ENCODE measurements around the gene SALL4.
"Not testable (repeated sequence)": the region's sequence is repeated elsewhere in the genome, so short reads cannot be mapped to it uniquely, and the experiment has no call there.

SALL4 gene

GRCh38 chr20:51802170-51802751 lies at the start of gene SALL4:
TSS of gene SALL4 (minus strand) at chr20:51802521. CDS start at chr20:51802408, 113 bp downstream.
- no peaks in the 10 kb centered on the region for H3K4me1 Mint-ChIP-seq (ENCODE audit: low read depth)
- no peak within 1 kb of the TSS for H3K4me3 Mint-ChIP-seq
- H3K36me3 Mint-ChIP-seq (ENCODE audit: low read depth), result no peaks in the 10 kb centered on the region
- no peak within 1 kb of the TSS for H3K27ac Mint-ChIP-seq
- peaks cover 68% of the 10 kb centered on the region for H3K27me3 Mint-ChIP-seq (ENCODE audit: low read depth)
- no peak for DNase-seq (ENCODE audit: low spot score)
- H3K9me3 Mint-ChIP-seq, result no peaks in the 10 kb centered on the region

- DNase-seq (ENCODE audit: low spot score), result no peak
- Mint-ChIP-seq H3K4me3 (no peak overlapping the region), H3K36me3 (ENCODE audit: low read depth) (no peaks in the 10 kb centered on the region), H3K9me3 (no peaks in the 10 kb centered on the region), H3K27me3 (ENCODE audit: low read depth) (no peaks in the 10 kb centered on the region), H3K4me1 (ENCODE audit: low read depth) (no peaks in the 10 kb centered on the region), H3K27ac (no peak overlapping the region)
These were observed 46.0 kb upstream of the SALL4 start for GRCh38 chr20:51848346-51848745.

GRCh38 chr20:51840865-51841264 lies 38.5 kb upstream of the SALL4 start:
- no peak overlapping the region for H3K27ac Mint-ChIP-seq
- no peaks in the 10 kb centered on the region for H3K27me3 Mint-ChIP-seq (ENCODE audit: low read depth)
- H3K4me3 Mint-ChIP-seq, result no peak overlapping the region
- H3K4me1 Mint-ChIP-seq (ENCODE audit: low read depth), result no peaks in the 10 kb centered on the region
- H3K9me3 Mint-ChIP-seq, result no peaks in the 10 kb centered on the region
- DNase-seq (ENCODE audit: low spot score), result no peak
- no peaks in the 10 kb centered on the region for H3K36me3 Mint-ChIP-seq (ENCODE audit: low read depth)

GRCh38 chr20:51837876-51838420 lies 35.6 kb upstream of the SALL4 start:
- Mint-ChIP-seq H3K27ac (no peak overlapping the region), H3K4me1 (ENCODE audit: low read depth) (no peaks in the 10 kb centered on the region), H3K4me3 (no peak overlapping the region), H3K36me3 (ENCODE audit: low read depth) (no peaks in the 10 kb centered on the region), H3K9me3 (no peaks in the 10 kb centered on the region), H3K27me3 (ENCODE audit: low read depth) (no peaks in the 10 kb centered on the region)
- no peak for DNase-seq (ENCODE audit: low spot score)

- no peak overlapping the region for H3K27ac Mint-ChIP-seq
- no peak for DNase-seq (ENCODE audit: low spot score)
- H3K9me3 Mint-ChIP-seq, result no peaks in the 10 kb centered on the region
- H3K27me3 Mint-ChIP-seq (ENCODE audit: low read depth), result no peaks in the 10 kb centered on the region
- H3K36me3 Mint-ChIP-seq (ENCODE audit: low read depth), result no peaks in the 10 kb centered on the region
- no peak overlapping the region for H3K4me3 Mint-ChIP-seq
- no peaks in the 10 kb centered on the region for H3K4me1 Mint-ChIP-seq (ENCODE audit: low read depth)
These were observed 35.1 kb upstream of the SALL4 start for GRCh38 chr20:51837436-51837835.

- Mint-ChIP-seq H3K27me3 (ENCODE audit: low read depth) (peaks cover 2% of the 10 kb centered on the region), H3K4me3 (no peak overlapping the region), H3K4me1 (ENCODE audit: low read depth) (no peaks in the 10 kb centered on the region), H3K9me3 (no peaks in the 10 kb centered on the region), H3K27ac (no peak overlapping the region), H3K36me3 (ENCODE audit: low read depth) (no peaks in the 10 kb centered on the region)
- DNase-seq (ENCODE audit: low spot score), result no peak
These were observed 31.0 kb upstream of the SALL4 start for GRCh38 chr20:51833326-51833725.

- Mint-ChIP-seq H3K9me3 (no peaks in the 10 kb centered on the region), H3K4me1 (ENCODE audit: low read depth) (no peaks in the 10 kb centered on the region), H3K27me3 (ENCODE audit: low read depth) (peaks cover 2% of the 10 kb centered on the region), H3K36me3 (ENCODE audit: low read depth) (no peaks in the 10 kb centered on the region), H3K4me3 (no peak overlapping the region), H3K27ac (no peak overlapping the region)
- no peak for DNase-seq (ENCODE audit: low spot score)
These were observed 30.0 kb upstream of the SALL4 start for GRCh38 chr20:51832276-51832675.

- DNase-seq (ENCODE audit: low spot score), result no peak
- no peaks in the 10 kb centered on the region for H3K36me3 Mint-ChIP-seq (ENCODE audit: low read depth)
These were observed 29.5 kb upstream of the SALL4 start for GRCh38 chr20:51831866-51832265.

GRCh38 chr20:51830538-51830937 lies 28.2 kb upstream of the SALL4 start:
- H3K4me1 Mint-ChIP-seq (ENCODE audit: low read depth), result no peaks in the 10 kb centered on the region
- no peak overlapping the region for H3K27ac Mint-ChIP-seq
- no peak for DNase-seq (ENCODE audit: low spot score)
- peaks cover 2% of the 10 kb centered on the region for H3K27me3 Mint-ChIP-seq (ENCODE audit: low read depth)
- H3K4me3 Mint-ChIP-seq, result no peak overlapping the region
- H3K9me3 Mint-ChIP-seq, result no peaks in the 10 kb centered on the region
- H3K36me3 Mint-ChIP-seq (ENCODE audit: low read depth), result no peaks in the 10 kb centered on the region

More at GRCh38 chr20:51831866-51832265, 29.5 kb upstream of the SALL4 start:
- Mint-ChIP-seq H3K4me1 (ENCODE audit: low read depth) (no peaks in the 10 kb centered on the region), H3K27me3 (ENCODE audit: low read depth) (peaks cover 2% of the 10 kb centered on the region), H3K4me3 (no peak overlapping the region), H3K27ac (no peak overlapping the region), H3K9me3 (no peaks in the 10 kb centered on the region)

- Mint-ChIP-seq H3K4me1 (ENCODE audit: low read depth) (no peaks in the 10 kb centered on the region), H3K27me3 (ENCODE audit: low read depth) (peaks cover 2% of the 10 kb centered on the region), H3K27ac (no peak overlapping the region), H3K4me3 (no peak overlapping the region), H3K9me3 (no peaks in the 10 kb centered on the region), H3K36me3 (ENCODE audit: low read depth) (no peaks in the 10 kb centered on the region)
- no peak for DNase-seq (ENCODE audit: low spot score)
These were observed 26.4 kb upstream of the SALL4 start for GRCh38 chr20:51828762-51829161.

GRCh38 chr20:51826372-51826771 lies 24.1 kb upstream of the SALL4 start:
- H3K27ac Mint-ChIP-seq, result no peak overlapping the region
- peaks cover 2% of the 10 kb centered on the region for H3K27me3 Mint-ChIP-seq (ENCODE audit: low read depth)
- no peaks in the 10 kb centered on the region for H3K4me1 Mint-ChIP-seq (ENCODE audit: low read depth)
- no peak overlapping the region for H3K4me3 Mint-ChIP-seq
- no peaks in the 10 kb centered on the region for H3K36me3 Mint-ChIP-seq (ENCODE audit: low read depth)
- no peak for DNase-seq (ENCODE audit: low spot score)
- no peaks in the 10 kb centered on the region for H3K9me3 Mint-ChIP-seq

GRCh38 chr20:51818479-51819008 lies 16.2 kb upstream of the SALL4 start:
- H3K9me3 Mint-ChIP-seq, result no peaks in the 10 kb centered on the region
- no peak for DNase-seq (ENCODE audit: low spot score)
- H3K4me1 Mint-ChIP-seq (ENCODE audit: low read depth), result no peaks in the 10 kb centered on the region
- no peaks in the 10 kb centered on the region for H3K36me3 Mint-ChIP-seq (ENCODE audit: low read depth)
- H3K27me3 Mint-ChIP-seq (ENCODE audit: low read depth), result no peaks in the 10 kb centered on the region
- H3K4me3 Mint-ChIP-seq, result no peak overlapping the region
- H3K27ac Mint-ChIP-seq, result no peak overlapping the region

GRCh38 chr20:51816856-51817255 lies 14.5 kb upstream of the SALL4 start:
- not testable (repeated sequence) for H3K9me3 Mint-ChIP-seq; H3K4me3 Mint-ChIP-seq; H3K27me3 Mint-ChIP-seq (ENCODE audit: low read depth); H3K36me3 Mint-ChIP-seq (ENCODE audit: low read depth); H3K27ac Mint-ChIP-seq; H3K4me1 Mint-ChIP-seq (ENCODE audit: low read depth); DNase-seq (ENCODE audit: low spot score)

GRCh38 chr20:51815383-51816076 lies 13.2 kb upstream of the SALL4 start:
- H3K27me3 Mint-ChIP-seq (ENCODE audit: low read depth), result peaks cover 7% of the 10 kb centered on the region
- H3K9me3 Mint-ChIP-seq, result no peaks in the 10 kb centered on the region
- no peaks in the 10 kb centered on the region for H3K4me1 Mint-ChIP-seq (ENCODE audit: low read depth)
- DNase-seq (ENCODE audit: low spot score), result no peak
- H3K36me3 Mint-ChIP-seq (ENCODE audit: low read depth), result no peaks in the 10 kb centered on the region
- H3K4me3 Mint-ChIP-seq, result no peak overlapping the region
- no peak overlapping the region for H3K27ac Mint-ChIP-seq
